GM12878 (cell line): ENCODE results near the gene ASTL.

ENCODE experiments used
- BCL11A ChIP-seq: IDR thresholded peaks from 2 replicates; pipeline ENCODE4 v1.6.1; 2011; ENCODE audit warnings: low read depth, low read length
- POLR2A ChIP-seq: IDR thresholded peaks from 2 replicates; pipeline ENCODE4 v1.6.1; 2011; ENCODE audit warnings: low read depth, mild to moderate bottlenecking, low read length
- USF2 ChIP-seq: IDR thresholded peaks from 2 replicates; pipeline ENCODE4 v1.6.1; 2011; ENCODE audit warnings: low read depth, low read length, improper control_type of control experiment, borderline replicate concordance
- ZNF24 ChIP-seq: fragments of 450-650 bp; IDR thresholded peaks from 2 replicates; pipeline ENCODE4 v1.6.1; 2017; ENCODE audit warnings: antibody characterized with exemption, mild to moderate bottlenecking

GRCh38 chr2:96156011-96156820, 17.9 kb upstream of the ASTL start:
- TF ChIP-seq USF2 = no peak; the same call in 1 of the 2 replicates
- TF ChIP-seq ZNF24 = no peak
- TF ChIP-seq BCL11A = no peak
- no peak for TF ChIP-seq POLR2A
